ENCODE data around the gene SLC35F3.

Gene SLC35F3

DNA sequence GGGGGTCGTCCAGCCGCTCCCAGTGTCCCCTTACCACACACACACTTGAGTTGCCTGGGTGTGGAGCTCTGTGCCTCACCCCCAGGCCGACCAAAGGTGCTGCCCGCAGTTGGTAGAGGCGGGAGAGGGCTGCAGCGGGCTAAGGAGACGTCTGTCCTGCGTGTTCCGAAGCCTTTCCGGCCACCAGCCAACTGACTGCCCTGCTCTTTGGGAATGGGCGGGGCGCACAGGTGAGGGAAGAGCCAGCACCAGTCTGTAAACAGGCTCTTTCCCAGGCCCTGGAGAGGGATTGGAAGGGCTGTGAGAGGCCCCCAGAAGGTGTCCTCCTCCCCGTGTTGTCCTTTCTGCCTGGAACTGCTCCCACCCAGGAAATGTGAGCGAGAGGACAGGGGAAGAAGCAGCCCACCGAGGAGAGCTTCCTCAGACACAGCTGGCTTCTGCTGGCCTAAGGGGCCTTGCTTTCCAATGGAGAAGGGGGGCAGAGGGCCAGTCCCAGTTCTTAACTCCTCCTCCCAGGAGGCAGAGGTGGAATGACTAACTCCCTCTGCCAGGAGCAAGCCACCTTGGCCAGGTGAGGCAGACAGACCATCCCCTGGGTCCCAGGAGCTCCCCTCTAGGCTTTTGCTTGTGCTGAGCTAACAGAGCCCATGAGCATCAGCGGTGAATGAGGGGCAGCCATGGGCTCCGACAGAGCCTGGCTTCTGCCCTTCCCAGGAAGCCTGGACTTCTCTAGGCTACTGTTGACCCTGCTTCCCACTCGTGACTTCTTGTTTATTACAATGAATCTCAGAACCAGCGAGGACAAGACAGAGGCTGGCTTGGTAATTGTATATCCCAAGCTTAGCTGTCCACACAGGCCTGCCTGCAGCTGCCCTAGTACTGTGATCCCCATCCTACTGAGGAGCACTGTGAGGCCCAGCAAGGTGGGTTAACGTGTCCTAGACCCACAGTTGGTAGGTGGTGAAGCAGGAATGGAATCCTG is 310.7 kb downstream of the SLC35F3 start:
- in situ Hi-C loops (cut with MboI; ENCODE audit: low sequenced_read_pairs) = no loop called here

DNA sequence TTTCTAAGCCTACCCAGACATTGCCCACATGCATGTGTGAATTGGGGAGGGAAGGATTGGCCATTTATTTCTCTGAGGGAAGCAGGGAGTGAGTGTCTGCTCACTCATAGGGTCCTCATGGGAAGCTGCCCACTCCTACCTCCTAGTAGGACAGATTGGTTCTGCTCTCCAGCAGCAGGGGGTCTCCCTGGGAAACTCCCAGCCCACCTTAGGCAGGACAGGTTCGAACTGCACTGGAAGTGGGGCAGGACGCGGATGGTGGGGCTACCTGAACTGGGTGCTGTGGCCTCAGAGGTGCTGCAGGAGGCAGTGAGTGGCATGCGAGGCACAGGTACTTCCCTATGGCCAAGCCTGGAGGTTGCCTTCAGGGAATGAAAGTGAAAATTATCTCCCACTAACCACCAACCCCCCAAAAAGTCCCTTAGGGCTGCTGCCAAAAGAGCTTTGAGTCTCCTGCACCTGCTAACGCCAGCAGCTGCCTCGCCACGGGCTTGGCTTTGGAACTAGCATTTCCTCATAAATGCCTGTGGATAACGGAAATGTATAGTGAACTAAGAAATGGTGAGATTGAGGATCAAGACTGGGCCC is 311.7 kb downstream of the SLC35F3 start:
- in situ Hi-C loops (cut with MboI; ENCODE audit: low sequenced_read_pairs) = no loop called here

DNA sequence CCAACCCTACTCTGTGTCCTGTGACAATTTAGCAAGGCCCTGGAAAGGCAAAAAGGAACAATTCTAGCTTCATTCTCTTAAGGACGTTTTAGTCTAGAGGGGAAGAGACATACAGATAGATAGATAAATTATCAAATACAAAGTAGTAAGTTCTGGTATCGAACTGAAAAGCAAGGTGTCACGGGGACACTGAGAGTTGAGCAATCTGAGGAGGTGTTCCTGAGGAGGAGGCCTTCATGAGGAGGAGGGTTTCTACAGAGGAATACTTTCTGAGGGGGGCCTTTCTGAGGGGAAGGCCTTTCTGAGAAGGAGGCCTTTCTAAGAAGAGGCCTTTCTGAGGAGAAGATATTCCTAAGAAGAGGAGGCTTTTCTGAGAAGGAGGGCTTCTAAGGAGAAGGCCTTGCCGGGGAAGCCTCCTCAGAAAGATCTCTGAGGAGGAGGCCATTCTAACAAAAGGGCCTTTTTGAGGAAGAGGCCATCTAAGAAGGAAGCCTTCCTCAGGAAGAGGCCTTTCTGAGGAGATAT is 312.9 kb downstream of the SLC35F3 start:
- in situ Hi-C loops (cut with MboI; ENCODE audit: low sequenced_read_pairs) = no loop called here

DNA sequence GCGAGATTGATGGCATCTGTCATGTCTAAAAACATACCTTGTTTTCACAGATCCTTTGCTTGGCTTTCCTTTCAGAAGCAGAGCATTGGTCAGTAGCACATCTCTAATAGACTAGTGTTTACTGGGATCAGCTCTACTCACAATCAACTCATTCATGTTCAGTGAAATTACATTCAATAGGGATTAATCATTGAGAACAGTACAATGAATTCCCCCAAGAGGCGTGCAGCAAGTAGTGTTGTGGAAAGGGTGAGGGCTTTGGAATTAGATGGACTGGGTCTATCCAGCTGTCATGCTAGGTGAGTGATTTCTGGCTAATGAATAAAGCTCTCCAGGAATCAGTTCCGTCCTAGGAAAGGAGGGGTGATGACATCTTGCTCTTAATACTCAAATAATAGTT is 313.6 kb downstream of the SLC35F3 start:
- in situ Hi-C loops (cut with MboI; ENCODE audit: low sequenced_read_pairs) = no loop called here

DNA sequence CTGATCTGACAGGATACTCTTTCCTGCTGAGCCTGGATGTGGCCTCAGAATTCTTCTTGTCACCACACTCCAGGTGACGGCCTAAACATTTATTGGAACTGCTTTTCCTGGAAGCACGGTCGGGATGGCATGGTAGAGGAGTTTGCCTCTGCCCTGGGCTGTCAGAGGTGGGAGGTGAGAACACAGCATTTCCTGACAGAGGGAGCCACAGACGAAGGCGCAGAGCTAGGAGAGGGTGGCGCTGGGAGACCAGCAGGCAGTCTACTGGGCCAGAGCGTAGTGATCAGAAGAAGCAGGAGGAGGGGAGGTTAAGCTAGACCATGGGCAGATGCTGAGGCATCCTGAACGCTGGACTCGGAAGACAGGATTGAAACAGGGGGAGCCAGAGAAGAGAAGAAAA is 315.2 kb downstream of the SLC35F3 start:
- in situ Hi-C loops (cut with MboI; ENCODE audit: low sequenced_read_pairs) = no loop called here

DNA sequence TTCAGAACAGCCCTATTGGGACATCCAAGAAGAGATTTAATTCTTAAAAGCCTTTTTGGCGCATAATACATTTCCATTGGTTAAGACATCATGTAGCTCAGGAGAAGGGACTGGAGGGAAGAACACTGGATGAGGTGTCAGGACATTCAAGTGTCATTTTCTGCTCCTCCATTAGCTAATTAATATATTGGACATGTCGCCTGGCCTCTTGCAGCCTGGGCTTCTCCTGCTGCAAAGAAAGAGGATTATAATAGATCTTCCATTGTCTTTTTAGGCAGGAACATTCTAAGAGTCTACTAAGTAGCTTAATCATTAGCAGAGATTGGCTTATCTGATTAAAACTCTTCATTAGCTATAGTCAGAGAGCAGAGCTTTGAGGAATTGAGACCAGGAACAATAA is 317.1 kb downstream of the SLC35F3 start:
- in situ Hi-C loops (cut with MboI; ENCODE audit: low sequenced_read_pairs) = no loop called here

DNA sequence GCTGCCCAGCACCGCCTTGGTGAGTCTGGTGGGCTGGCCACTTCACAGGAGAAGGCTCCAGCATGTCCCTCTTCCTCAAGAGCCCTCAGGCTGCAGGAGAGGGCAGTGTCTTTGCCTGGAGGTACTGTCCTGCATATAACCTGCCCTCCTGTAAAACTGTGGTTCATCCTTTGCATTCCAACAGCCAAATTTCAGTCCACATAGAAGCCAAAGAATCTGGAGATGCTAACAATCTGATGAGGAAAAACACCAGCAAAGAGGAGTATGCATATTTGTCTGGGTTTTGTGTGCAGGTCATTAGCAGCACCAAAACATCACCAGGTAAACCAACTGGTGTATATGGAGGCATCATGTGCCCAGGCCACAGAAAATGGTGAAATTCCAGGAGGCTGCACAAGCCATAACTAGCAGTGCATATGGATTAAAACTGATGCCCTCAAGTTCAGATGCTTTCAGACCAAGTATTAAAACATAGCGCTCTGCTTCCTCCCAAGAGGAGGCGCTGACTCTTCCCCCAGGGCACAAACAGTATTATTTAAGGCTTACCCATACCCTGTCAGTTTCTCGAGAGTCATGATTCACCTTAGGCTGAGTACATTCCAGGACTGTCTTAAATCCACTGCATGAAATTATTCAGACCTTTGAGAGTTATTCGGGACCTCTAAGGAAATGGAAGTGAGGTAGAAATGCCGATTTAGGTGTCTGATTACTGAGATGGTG is 318.2 kb downstream of the SLC35F3 start:
- in situ Hi-C loops (cut with MboI; ENCODE audit: low sequenced_read_pairs) = no loop called here

DNA sequence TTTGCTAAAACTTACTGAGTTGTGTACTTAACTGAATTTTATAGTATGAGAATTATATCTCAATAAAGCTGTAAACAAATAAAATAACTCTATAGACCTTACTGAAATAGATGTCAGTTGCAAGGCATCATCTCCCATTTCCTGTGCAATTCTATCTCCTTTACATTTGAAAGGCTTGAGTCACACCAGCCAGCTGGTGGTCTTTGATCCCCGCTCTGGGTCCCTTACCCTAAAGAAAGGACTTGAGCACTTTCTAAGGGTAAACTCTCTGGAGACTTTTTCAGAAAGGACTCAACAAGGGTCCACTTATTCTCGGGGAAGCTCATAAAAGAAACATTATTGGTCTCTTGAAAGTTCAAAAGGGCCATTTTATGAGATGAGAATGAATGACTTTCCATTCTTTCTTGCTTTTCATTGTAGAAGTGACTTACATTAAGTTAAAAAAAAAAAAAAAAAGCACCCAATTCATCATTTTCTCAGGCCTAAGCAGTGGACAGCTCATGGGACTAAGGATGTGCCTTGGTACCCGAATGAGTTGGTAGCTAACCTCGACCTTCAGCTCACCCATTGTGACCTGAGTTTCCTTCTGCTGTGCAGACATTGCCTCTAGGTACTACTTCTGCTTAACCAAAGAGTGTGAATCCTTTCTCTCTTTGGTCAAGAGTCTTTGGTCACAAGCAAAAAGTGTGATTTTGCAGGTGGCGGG is 321.8 kb downstream of the SLC35F3 start:
- in situ Hi-C loops (cut with MboI; ENCODE audit: low sequenced_read_pairs) = no loop called here

DNA sequence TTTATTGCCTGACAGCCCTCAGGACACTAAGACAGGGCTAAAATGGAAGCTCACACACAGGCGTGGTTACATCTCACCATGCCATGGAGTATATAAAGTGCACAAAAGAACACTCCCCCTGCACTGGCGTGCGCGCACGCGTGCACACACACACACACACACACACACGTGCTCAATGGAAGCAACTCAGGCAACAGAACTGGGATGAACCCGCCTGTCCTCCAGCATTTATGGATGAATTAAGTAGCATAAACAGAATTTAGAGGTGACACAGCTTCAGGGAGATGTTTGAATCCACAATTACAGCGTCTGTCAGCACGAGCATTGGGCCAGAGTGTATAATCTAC is 322.3 kb downstream of the SLC35F3 start:
- in situ Hi-C loops (cut with MboI; ENCODE audit: low sequenced_read_pairs) = no loop called here

DNA sequence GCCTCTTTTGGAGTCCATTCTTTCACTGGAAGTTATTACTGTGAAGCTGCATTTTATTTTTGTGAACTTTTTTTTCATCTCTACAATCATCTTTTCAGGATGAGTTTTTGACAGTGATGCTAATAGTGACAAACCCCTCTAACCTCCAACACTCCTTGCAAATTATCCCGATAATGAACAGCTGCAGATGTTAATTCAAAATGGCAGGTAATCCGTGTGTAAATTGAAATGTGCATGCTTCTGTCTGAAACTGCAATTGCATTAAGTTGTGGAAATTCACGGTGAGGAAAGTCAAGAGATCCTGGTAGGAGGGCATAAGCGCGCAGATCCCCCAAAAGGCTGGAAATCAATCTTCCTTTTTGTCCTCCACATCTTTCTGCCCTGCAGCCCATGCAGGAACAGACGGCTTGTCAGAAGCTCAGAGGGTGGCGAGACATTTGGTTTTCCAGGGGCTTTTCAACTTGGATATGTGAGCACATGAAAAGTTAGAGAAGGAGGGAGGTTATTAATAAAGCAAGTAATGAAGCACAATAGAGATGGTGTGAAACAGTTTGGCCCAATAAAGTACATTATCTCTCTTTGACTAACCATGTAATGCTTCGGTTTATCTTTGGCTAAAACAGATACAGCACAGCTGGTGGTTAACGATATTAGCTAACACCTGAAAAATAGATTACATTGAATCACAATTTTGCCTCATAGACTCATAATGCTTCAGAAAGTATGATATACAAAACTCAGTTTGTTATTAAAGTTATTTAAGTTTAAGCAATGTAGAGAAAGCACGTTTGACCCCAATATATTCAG is 325.3 kb downstream of the SLC35F3 start:
- in situ Hi-C loops (cut with MboI; ENCODE audit: low sequenced_read_pairs) = no loop called here

DNA sequence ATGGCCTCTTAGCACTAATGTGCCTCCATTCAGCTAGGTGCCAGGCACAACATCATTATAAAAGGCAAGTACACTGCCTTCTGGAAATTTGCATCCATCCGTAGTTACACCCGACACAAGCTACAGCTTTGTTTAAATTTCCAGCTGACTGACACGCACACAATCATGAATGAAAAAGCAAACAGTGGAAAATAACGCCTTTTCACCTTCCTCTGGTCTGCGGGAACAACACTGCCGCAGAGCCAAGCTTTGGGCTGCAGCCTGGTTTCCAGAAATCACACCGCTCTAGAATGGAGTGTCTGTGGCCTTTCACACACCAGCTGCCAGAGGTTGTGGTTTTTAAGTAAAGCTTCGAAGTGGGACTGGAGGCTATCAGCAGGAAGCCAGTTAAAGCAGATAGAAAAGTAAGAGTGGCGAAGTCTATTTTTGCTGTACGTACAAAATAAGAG is 326.0 kb downstream of the SLC35F3 start:
- in situ Hi-C loops (cut with MboI; ENCODE audit: low sequenced_read_pairs) = no loop called here

DNA sequence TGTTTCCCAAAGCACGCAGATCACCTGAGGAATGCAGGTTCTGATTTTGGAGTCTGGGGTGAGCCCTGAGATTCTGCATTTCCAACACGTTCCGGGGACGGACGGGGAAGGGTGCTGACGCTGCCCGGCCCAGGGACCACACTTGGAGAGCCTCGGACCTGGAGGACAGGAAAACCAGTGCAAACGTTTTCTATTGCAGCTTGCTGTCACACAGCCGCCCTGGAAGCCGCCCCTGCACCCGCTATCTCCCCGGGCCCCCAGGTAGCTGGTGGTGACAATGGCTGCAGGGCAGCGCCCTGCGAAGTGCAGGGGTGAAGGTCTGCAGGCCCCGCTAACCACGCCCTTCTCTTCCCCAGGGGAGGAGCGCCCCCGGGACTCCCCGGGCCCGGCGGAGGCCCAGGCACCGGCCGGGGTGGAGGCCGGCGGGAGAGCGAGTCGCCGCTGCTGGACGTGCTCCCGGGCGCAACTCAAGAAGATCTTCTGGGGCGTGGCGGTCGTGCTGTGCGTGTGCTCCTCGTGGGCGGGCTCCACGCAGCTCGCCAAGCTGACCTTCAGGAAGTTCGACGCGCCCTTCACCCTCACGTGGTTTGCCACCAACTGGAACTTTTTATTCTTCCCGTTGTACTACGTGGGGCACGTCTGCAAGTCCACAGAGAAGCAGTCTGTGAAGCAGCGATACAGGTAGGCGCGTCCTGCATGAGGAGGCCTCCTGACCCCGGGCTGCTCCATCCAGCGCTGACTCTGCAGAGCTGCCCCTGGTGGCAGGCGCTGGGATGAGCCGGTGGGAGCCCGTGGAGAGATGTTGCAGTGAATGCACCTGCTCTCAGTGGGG is 326.8 kb downstream of the SLC35F3 start:
- in situ Hi-C loops (cut with MboI; ENCODE audit: low sequenced_read_pairs) = no loop called here

DNA sequence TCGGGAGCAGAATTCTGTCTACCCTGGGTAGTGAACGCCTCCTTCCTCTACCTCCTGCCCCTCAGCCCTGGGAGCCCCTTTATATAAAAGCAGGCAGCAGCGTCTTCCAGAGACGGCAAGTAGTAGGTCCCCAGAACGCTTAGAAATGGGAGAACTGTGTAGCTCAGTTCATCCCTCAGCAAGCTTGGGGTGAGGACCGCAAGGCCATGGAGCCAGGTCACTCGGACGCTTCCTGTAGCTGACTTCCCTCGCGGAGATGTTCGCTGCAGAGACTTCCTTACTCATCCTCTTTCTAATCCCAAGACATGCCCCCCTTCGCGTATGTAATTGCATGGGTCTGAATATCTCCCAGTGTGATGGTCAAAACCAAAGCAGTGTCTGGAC is 327.4 kb downstream of the SLC35F3 start:
- in situ Hi-C loops (cut with MboI; ENCODE audit: low sequenced_read_pairs) = no loop called here

DNA sequence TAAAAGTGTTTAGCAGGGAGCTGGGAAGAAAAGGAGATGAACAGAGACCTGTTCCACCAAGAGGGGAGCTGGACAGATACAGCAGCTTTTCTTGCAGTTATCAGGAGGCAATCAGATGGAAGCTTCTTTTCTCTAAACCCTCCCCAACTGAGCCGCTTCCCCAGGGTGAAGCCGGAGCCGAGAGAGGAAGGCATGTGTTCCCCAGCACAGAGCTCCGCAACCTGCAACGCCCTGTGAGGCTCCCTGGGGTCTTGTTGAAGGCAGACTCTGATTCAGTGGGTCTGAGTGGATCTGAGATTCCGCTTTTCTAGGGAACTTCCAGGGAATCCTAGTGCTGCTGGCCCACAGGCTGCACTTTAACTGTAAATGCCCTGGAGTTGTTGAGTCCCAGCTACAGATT is 329.7 kb downstream of the SLC35F3 start:
- in situ Hi-C loops (cut with MboI; ENCODE audit: low sequenced_read_pairs) = no loop called here

DNA sequence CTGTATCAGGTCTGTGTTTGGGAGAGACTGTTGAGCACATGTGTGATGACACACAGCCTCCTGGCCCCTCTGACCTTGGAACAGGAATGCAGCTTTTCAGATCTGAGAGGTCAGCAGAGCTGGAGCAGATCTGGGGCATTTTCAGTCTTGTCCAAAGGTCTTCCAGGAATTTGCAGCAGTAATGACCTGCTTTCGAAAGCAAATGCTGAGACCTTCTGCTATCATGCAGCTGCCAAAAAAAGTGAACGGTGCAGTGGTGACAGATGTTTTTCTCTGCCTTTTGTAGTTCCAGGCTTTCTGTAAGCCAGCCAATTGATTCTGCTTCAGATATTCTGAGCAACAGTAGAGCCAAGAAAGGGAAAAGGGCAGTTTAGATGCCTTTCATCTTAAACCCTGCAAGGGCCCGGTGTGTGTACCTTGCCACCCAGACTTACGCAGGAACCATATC is 331.0 kb downstream of the SLC35F3 start:
- in situ Hi-C loops (cut with MboI; ENCODE audit: low sequenced_read_pairs) = no loop called here

DNA sequence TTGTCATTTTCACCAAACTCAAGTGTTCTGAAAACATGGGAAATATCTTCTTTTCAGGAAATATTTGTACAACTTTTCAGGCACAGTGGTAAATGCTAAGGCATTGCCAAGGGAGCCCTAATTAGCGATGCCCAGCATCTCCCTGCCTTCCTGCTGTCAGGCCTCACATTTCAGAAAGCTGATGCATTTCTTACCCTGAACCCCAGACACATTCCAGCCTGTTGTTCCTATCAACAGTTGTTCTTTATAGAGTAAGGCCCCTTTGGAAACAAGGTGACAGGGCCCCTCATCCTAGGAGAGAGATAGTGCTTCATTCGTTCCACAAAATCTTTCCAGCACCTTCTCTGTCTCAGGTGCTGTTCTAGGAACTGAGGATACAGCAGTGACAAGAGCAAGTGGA is 332.9 kb downstream of the SLC35F3 start:
- in situ Hi-C loops (cut with MboI; ENCODE audit: low sequenced_read_pairs) = no loop called here

DNA sequence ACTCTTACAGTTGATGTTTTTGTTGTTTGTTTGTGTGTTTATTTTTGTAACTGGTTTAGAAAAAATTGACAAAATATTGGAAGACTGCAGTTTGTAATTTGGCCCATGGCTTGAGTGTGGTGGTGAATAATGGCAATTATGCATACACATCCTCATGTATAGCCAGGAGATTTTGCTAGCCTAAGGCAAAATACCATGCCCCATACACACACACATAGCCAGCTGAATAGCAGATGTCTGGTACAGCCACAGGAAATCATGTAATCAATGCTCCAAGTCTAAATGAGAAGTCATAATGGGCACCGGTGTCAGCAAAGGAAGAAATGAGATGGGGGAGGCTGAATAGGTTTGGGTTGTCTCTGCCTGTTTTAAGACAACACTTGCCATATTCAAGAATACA is 333.6 kb downstream of the SLC35F3 start:
- in situ Hi-C loops (cut with MboI; ENCODE audit: low sequenced_read_pairs) = no loop called here

DNA sequence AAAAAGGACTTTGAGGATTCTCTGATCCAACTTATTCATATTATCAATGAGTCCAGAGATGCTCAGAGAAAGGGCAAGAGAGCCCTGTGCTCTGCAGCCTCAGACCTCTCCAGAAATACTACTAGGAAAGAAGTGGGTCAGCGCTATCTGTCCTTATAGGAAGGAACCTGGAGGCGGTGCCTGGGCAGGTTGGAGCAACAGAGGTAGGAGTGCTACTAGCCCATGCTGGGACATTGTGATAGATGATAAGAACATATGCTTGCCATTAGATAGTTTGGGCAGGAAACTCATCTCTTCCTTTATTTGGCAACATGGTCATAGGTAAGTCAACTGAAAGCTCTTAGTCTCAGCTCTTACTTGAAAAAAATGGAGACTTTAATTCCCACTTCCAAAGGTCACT is 335.0 kb downstream of the SLC35F3 start:
- in situ Hi-C loops (cut with MboI; ENCODE audit: low sequenced_read_pairs) = no loop called here

DNA sequence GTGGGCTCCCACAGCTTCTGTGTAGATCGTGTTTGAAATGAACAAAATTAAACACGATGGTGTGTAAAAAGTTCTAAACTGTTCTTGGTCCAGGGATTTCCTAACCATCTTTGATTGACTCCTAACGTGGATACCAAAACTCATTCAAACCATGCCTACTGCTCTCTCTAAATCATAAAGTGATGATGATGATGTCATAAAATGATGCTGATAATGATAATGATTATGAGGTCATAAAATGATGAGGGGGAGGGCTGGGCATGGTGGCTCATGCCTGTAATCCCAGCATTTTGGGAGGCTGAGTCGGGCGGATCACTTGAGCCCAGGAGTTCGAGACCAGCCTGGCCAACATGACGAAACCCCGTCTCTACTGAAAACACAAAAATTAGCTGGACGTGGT is 335.5 kb downstream of the SLC35F3 start:
- in situ Hi-C loops (cut with MboI; ENCODE audit: low sequenced_read_pairs) = no loop called here

Measured in HL-60/S4 treated with phorbol 12-myristate 13-acetate at 8.2 ng/mL for 4 days and 3 days (cell line).